Stimulated activated CD8-positive, alpha-beta memory T cell treated with anti-CD3 and anti-CD28 coated beads, Interleukin-4, amount 100 ng/mL, for 4 hours (primary cell): ENCODE data around the gene NKAIN2.

Experiments
- DNase-seq, 2 donors: peaks; one replicate each; pipeline ENCODE4 v3.0.0-alpha.2; 2020; ENCODE audit warnings: low read depth in 2 of 2, low spot score in 1 of 2

NKAIN2 gene

GRCh38 chr6:123806561-123806960 is 2.9 kb downstream of the NKAIN2 start:
- no peak for DNase-seq

- no peak for DNase-seq
Measured at GRCh38 chr6:123808556-123808955, 4.9 kb downstream of the NKAIN2 start.

DNA sequence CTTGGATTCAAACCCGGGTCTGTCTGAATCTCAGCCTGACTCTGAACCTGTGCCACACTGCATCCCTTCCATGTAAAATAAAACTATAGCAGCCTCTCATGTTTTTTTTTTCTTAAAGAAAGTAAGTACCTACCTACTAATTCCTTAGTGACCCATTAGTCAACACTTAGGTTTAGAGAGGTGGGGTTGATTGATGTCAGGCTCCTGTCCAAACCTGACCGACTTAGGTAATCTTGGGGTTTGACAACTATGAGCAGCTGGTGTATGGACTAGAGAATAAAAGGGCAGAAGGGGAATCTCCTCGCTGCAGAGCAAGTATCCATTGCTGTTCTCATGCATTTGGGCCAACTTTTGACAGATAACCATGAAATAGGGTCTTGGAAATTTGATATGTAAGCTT is 6.5 kb downstream of the NKAIN2 start:
- no peak for DNase-seq

- no peak for DNase-seq
Measured at GRCh38 chr6:123810948-123811347, 7.3 kb downstream of the NKAIN2 start.

DNA sequence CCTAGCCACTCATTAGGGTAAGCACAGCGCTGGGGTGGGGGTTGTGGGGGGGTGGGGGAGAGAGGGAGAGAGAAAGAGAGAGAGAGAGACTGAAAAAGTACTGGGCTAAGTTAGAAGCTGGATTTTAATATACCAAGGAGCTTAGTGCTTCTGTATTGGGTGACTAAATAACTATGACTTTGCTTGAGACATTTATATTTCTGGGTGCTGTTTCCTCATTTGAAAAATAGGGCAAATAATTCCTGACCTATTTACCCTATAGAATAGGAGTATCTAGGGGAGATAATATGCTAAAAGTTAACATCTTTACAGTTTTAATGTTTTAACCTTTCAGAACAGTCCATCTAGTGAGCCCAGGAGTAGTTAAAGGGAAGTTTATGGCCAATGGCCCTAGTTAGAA is 7.7 kb downstream of the NKAIN2 start:
- DNase-seq = no peak

GRCh38 chr6:123812621-123813020 is 9.0 kb downstream of the NKAIN2 start:
- no peak for DNase-seq

GRCh38 chr6:123821112-123821511 is 17.4 kb downstream of the NKAIN2 start:
- DNase-seq = no peak

DNA sequence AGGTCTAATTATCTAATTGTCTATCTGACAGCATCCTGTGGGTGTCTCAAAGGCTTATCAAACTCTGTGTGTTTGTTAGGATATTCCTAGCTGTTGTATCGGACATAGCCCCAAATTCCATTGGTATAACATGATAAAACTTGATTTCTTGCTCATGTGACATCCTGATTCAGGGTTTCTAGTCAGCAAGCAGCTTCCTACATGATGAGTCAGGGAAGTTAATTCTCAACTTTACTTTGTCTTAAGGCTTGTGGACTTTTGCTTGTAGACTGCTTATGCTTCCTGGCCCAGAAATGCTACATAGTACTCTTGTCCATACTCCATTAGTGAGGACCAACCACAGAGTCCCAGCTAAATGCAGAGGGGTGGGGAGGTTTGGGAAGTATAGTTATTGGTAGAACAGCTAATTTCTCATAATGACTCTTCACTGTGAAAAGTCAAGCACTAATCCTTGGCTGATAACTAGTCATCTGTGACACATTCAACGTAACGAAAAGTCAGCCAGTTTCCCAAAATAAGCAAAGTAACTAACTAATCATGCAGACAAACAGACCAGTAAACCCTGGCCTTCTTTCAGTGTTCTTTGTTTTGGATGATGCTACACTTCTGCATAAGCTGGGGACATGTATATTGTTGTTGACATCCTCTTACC is 25.8 kb downstream of the NKAIN2 start:
- no peak for DNase-seq

GRCh38 chr6:123830120-123830519 is 26.5 kb downstream of the NKAIN2 start:
- no peak for DNase-seq

- DNase-seq = no peak
Measured at GRCh38 chr6:123838505-123839234, 35.0 kb downstream of the NKAIN2 start.

GRCh38 chr6:123841067-123841896 is 37.6 kb downstream of the NKAIN2 start:
- no peak for DNase-seq

GRCh38 chr6:123844011-123844410 is 40.3 kb downstream of the NKAIN2 start:
- DNase-seq = no peak

DNA sequence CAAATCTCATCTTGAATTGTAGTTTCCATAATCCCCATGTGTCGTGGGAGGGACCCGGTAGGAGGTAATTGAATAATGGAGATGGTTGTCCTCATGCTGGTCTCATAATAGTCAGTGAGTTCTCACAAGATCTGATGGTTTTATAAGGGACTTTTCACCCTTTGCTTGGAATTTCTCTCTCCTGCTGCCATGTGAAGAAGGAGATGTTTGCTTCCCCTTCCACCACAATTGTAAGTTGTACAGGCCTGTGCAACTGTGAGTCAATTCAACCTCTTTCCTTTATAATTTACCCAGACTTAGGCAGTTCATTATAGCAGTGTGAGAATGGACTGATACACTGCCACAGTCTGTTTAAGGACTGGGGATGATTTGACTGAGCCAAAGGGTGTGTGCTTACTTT is 44.7 kb downstream of the NKAIN2 start:
- no peak for DNase-seq

DNA sequence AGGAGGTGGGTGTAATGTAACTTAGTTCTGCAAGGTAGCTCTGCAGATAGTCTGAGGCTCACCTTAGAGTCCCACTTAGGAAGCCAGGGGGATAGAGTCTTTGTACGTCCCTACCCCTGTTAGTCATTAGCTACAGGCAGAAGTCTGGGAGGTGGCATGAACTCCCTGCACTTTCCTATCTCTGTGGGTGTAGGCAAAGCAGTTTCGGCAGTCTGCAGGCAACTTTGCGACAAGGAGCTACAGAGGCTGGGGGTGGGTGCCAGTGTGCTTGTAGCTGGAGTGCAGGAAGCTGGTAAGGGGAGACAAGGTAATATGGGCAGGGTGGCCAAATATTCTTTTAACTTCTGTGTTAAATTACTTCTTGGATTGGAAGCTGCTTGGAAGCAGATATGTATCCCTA is 45.7 kb downstream of the NKAIN2 start:
- DNase-seq = no peak

GRCh38 chr6:123850555-123850954 is 46.9 kb downstream of the NKAIN2 start:
- DNase-seq = no peak

GRCh38 chr6:123854201-123854600 is 50.5 kb downstream of the NKAIN2 start:
- no peak for DNase-seq

DNA sequence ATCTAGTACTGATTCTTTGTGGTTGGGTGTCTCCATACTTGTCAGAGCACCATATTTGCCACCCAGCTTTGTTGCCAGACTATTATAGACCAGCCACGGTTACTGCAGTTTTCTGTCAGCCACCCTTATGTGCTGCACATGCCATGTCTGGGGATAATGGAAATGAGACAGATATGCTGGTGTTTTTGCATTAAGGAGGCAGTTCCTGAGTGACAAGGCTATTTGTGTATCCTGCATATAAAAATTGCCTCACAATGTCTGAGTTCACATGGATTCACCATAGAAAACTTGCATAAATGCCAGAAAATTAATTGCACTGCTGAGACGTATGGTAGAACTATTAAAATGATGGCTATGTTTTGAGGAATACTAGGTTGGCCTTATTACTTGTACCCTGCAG is 51.8 kb downstream of the NKAIN2 start:
- no peak for DNase-seq

- no peak for DNase-seq
Measured at GRCh38 chr6:123859291-123859690, 55.6 kb downstream of the NKAIN2 start.

DNA sequence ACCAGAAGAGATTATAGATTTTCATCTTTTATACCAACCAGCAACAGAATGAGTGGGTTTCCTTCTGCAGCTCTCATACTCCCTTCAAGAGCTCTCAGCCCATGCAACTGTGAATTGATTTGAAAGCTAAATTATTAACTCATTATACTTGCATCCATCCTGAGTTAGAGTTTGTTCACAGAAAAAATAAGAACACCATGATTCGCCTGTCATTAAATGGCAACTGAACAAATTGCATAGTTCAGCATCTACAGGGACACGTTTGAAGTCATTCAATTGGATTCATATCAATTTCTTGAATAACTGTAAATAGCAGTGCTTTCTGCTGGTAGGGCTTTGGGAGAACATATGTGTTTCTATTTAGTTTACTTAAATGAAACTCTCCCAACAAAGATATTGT is 65.7 kb downstream of the NKAIN2 start:
- no peak for DNase-seq

DNA sequence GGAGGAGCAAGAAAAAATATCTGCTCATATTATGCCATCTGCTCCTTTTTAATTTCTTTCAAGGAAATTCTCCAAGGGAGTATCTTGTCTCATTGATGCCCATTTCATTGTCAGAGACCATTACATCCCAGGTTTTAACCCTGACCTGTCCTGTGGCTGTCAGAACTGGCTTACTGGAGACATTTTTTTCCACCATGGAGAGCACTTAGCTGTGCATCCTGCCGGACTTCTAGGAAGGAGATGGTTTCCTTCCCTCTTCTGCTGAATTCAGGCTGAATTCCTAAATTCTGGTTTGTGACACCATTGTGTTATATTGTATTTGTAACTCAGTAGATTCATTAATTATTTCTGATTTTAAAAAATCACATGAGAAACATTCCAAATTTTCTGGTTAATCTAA is 70.3 kb downstream of the NKAIN2 start:
- DNase-seq = no peak

DNA sequence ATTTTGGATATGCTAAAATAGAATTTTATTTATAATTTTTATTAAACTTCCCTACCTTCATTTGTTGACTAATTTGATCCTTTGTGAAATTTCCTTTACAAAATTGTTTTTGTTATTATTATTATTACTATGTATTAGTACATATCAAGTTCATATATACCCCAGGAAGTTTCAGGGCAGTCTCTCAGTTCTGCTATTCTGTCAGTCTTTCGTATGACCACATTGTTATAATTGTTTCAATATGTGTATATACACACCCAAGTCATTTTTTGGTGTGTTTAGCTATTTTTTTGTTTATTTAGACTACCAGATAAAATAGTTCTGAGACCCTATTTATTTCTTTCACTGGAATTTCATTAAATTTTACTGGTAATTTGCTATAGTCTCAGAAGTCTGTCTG is 72.1 kb downstream of the NKAIN2 start:
- no peak for DNase-seq

DNA sequence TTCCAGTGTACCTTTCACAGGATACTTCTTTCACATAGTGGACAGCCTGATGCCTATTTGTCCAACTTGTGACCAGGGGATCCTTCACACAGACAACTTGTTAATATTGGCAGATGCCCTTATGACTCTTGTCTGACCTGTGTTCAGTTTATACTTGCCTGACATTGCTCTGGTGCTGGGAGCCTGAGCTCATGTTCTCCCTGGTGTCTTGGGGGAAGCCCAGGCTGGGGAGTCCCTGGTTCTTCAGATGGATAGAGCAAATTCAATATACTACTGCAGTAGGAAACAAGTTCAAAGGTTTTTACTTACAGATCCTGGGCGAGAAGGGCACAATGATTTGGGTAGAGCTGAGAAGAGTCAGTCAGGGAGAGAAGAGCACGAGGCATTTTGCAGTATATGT is 76.1 kb downstream of the NKAIN2 start:
- no peak for DNase-seq
